ENCODE data around the gene INVS.

Gene INVS

DNA sequence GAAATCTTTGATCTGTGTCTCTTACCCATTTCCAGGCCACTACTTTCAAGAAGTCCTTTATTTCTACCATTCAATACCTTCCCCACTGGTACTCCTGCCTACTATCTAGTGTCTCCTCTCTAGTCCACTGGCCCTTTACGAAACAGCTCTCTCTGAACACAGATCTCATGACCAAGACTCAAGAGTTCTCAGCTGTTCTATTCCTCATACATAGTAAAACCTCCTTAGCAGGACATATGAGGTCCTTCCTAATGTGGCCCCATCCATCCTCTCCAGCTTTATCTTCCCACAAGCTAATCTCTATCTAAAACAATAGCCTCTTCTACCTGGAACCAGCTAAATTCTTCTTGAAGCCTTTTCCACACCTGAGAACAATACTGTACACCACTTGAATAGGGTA, 251.1 kb downstream of the INVS start:
- no peak for DNase-seq

Data from NCI-H1930 (cell line).